HG03460 (cell line): Measurements from ENCODE around the gene ENOSF1.

Experiments
- ATAC-seq: cut with Tn5 transposase; IDR thresholded peaks from one replicate; pipeline ENCODE4 v1.9.1; 2021; ENCODE audit not compliant: unreplicated experiment

The ENOSF1 gene

GRCh38 chr18:644395-645004, 67.9 kb downstream of the ENOSF1 start:
- ATAC-seq: no peak

DNA sequence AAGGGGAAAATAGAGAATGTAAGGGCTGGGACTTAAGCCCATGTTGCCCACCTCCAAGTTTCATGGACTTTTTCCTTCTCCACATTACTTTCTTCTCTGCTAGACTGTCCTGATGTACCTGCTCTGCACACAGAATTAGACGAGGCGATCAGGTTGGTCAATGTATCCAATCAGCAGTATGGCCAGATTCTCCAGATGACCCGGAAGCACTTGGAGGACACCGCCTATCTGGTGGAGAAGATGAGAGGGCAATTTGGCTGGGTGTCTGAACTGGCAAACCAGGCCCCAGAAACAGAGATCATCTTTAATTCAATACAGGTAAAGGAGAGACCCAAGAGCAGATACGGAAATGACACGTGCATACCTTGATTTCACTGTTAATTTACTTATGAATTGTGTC, 71.2 kb downstream of the ENOSF1 start:
- no peak for ATAC-seq

DNA sequence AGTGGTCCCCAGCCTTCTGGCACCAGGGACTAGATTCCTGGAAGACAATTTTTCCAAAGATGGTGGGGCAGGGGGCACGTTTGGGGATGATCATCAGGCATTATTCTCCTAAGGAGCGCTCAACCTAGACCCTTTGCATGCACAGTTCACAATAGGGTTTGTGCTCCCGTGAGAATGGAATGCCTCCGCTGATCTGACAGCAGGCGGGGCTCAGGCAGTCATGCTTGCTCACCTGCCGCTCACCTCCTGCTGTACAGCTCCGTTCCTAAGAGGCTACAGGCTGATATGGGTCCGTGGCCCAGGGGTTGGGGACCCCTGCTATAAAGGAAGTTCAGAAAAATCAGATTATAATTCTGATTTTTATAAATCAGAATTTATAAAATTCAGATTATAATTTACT, 77.3 kb downstream of the ENOSF1 start:
- no peak for ATAC-seq

DNA sequence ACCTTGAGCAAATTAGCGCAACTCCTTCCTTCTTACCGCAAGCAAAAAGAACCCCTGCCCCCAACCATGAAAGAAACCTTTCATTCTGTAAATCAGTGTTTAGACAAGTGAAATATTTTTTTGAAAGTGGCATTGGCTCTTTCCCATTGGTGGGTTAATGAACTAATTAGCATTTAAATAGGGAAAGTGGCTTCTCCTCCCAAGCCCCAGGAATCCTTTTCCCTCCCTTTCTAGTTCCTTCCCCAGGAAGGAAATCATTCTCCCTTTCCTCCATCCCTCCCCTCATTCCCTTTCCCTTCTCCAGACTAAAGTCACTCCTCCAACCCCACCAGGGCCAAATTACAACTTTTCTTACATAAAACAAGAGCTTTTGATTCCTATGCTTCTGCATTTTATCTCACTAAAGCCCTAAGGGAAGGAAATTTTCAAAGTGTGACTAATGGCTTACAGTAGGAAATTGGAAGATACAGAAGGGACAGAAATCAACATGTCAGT, 77.8 kb downstream of the ENOSF1 start:
- ATAC-seq: no peak

DNA sequence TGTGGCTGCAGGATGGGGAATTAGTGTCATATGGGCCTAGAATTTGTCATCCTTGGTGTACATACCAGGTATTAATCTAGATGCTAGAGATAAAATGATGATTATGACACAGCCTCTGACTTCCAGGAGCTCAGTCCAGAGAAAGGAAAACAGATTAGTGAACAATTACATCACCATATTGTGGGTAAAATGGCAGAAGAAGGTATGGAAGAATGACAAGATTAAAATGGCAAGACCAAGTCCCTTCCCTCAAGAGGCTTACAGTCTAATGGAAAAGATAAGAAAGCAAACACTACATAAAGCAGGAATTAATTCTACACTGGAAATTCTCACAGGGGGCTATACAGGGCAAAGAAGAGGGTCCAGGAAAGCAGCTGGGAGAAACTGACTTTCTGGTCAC, 80.9 kb downstream of the ENOSF1 start:
- ATAC-seq: no peak

GRCh38 chr18:629269-630150, 82.9 kb downstream of the ENOSF1 start:
- ATAC-seq: no peak

DNA sequence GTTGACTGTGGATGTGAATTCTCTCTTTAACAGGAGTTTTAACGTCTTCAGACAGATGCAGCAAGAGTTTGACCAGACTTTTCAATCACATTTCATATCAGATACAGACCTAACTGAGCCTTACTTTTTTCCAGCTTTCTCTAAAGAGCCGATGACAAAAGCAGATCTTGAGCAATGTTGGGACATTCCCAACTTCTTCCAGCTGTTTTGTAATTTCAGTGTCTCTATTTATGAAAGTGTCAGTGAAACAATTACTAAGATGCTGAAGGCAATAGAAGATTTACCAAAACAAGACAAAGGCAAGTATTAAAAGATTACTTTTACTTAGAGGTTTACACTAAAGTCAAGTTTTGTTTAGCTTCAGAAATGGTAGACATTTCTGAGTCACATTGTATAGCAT, 85.2 kb downstream of the ENOSF1 start:
- no peak for ATAC-seq

DNA sequence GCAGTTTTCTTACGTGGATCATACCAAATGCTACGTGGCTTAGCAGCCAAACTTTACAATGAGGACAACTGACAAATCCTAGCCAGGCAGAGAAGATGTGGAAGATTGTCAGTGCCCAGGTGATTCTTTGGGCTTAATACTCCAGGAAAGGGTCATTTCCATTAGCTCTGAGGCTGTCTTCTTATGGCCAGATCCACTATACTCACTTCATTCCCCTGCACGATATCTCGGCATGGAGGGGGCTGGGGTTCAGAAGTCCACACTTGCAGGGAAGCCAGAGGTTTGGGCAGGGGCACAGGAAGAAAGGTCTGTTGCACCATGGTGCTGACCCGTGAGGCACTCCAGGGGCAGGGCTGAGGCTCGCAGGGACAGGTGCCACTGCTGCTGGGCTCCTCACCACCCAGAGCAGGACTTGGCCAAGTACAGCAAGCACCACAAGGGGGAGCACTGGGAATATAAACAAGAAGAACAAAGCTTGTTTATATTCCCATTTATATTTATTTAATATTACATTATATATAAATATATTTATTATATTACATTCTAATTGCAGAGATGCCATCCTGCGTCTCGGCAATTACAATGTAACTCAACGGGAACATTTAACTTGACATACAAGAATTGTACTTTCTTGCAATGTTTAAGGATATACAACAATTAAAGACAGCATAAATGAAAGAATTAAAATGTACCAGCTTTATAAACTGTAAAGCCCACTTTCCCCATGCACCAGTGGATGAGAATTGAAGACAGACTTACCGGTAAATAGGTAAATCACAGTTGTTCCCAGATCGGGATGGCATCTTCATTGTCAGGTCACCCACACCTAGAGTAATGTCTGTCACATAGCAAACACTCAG, 88.4 kb downstream of the ENOSF1 start:
- ATAC-seq: peak; percentile 68

- ATAC-seq: no peak
Measured at GRCh38 chr18:622289-622688, 90.1 kb downstream of the ENOSF1 start.

DNA sequence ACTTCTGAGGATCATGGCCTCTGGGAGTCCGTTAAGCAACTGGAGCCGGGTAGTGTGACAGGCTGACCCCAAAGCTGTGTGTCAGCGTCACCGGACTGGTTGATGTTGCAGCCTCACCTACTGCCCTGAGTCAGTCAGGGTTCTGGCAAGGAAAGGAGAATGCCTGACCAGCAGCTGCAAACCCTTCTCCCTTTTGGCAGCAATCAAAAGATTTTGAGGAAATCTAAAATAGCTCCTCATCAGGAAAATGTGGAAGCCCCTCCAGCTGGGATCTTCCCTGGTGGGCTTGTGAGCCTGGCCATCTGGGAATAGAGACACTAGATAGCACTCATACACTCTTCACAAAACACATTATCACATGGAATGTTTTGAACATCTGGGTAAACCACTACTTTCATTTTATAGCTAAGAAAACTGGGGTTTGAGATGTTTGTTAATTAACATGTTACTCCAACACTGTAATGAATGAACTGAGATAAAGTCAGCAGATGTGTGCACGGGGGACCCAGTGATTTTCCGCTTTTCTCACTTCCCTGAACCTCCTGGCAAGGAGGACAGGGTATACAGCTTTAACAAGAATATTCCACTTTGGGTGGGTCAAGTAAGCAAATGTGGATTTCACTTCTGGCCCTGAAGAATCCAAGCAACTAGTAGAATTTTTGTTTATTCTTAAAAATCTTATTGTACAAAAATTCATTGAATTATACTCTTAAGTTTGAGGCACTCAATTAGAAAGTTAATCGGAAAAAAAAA, 91.0 kb downstream of the ENOSF1 start:
- no peak for ATAC-seq
